Lower lobe of right lung (tissue), 2 donors: ENCODE measurements around the gene PRAF2. TPM values are rescaled to one million over a fixed set of nuclear protein-coding genes. Genes with fewer than 3 reads are reported as not detected.

Experiments
- ATAC-seq, 2 donors: fragments of 200-7000 bp; cut with Tn5 transposase; one replicate each; pipeline ENCODE4 v1.9.1; 2020 to 2022; ENCODE audit warnings: mild to moderate bottlenecking in 2 of 2, moderate library complexity in 2 of 2
- DNase-seq: peaks from one replicate; pipeline ENCODE4 v3.0.0-alpha.2; 2020
- H3K27ac ChIP-seq: fragments of 200-600 bp; one replicate; pipeline ENCODE4 v1.8.0; 2022
- H3K27me3 ChIP-seq: fragments of 200-600 bp; one replicate; pipeline ENCODE4 v1.8.0; 2022; ENCODE audit warnings: low read depth
- H3K36me3 ChIP-seq: fragments of 200-600 bp; one replicate; pipeline ENCODE4 v1.8.0; 2022; ENCODE audit warnings: mild to moderate bottlenecking
- H3K4me1 ChIP-seq: fragments of 200-600 bp; one replicate; pipeline ENCODE4 v1.8.0; 2022
- H3K4me3 ChIP-seq: fragments of 200-600 bp; one replicate; pipeline ENCODE4 v1.8.0; 2022; ENCODE audit warnings: mild to moderate bottlenecking
- H3K9me3 ChIP-seq: fragments of 200-600 bp; one replicate; pipeline ENCODE4 v1.8.0; 2022
- CTCF ChIP-seq: fragments of 200-600 bp; IDR thresholded peaks from one replicate; pipeline ENCODE4 v1.8.0; 2022; ENCODE audit warnings: antibody characterized with exemption, mild to moderate bottlenecking
- intact Hi-C: fragments of 100-400 bp; cut with DNase I; formaldehyde crosslinking; loops from one replicate; pipeline ENCODE4 v1.11.0; 2022
- long read RNA-seq: library from polyadenylated mRNA; unstranded; transcript quantifications from one replicate; pipeline ENCODE4 v2.0.0, GENCODE V29; 2021
- total RNA-seq: library from RNA; stranded (reverse); fragmentation: NEBNext Ultra II Directional; extraction: Animal tissue kit (Norgen Biotek cat#: 25700); gene quantifications from one replicate; pipeline ENCODE4 v1.2.1, GENCODE V29; 2021
- donor health status: DM: no; HTN: yes; CAD: no; lungs with severe emphysema.

PRAF2 gene
- 17.4 TPM for total RNA-seq
- long read RNA-seq, transcript PRAF2-202 (3 exons, 1,334 nt): major isoform, 13 of 18 reads
- long read RNA-seq, partial matches to known transcripts: 0 of 18 reads
- long read RNA-seq, other reads (novel, unspliced or antisense): 4 of 18 reads

- intact Hi-C loops: no loop called here
- Histone ChIP-seq H3K4me3 (peak within 1 kb of the TSS; percentile 67), H3K27me3 (no peaks in the 10 kb centered on the region), H3K4me1 (peaks cover 13% of the 10 kb centered on the region), H3K27ac (peak within 1 kb of the TSS; percentile 74), H3K36me3 (peaks cover 12% of the 10 kb centered on the region), H3K9me3 (no peaks in the 10 kb centered on the region)
- peak; percentile 96 for DNase-seq
- ATAC-seq: peak; percentile 91 to 94
- TF ChIP-seq CTCF: no peak
These were observed at the start of gene PRAF2 for GRCh38 chrX:49073601-49074575. Gene PRAF2, minus strand, starts transcription at chrX:49074002. Its CDS starts 15 bp downstream, at chrX:49073987.

- Histone ChIP-seq H3K27me3 (no peaks in the 10 kb centered on the region), H3K27ac (no peak overlapping the region), H3K36me3 (peaks cover 26% of the 10 kb centered on the region), H3K4me3 (peak overlapping the region; percentile 77), H3K9me3 (no peaks in the 10 kb centered on the region), H3K4me1 (peaks cover 5% of the 10 kb centered on the region)
- ATAC-seq (no peak), DNase-seq (no peak)
- TF ChIP-seq CTCF: no peak
- intact Hi-C loops: no loop called here
These were observed 48.7 kb upstream of the PRAF2 start for GRCh38 chrX:49122499-49122898.

GRCh38 chrX:49120091-49120490, 46.3 kb upstream of the PRAF2 start:
- intact Hi-C loops: no loop called here
- Histone ChIP-seq H3K4me1 (peaks cover 5% of the 10 kb centered on the region), H3K9me3 (no peaks in the 10 kb centered on the region), H3K27me3 (no peaks in the 10 kb centered on the region), H3K36me3 (peaks cover 47% of the 10 kb centered on the region), H3K4me3 (no peak overlapping the region), H3K27ac (no peak overlapping the region)
- ATAC-seq (no peak), DNase-seq (no peak)
- no peak for TF ChIP-seq CTCF

GRCh38 chrX:49117581-49117980, 43.8 kb upstream of the PRAF2 start:
- no peak for ATAC-seq
- no peak for TF ChIP-seq CTCF
- Histone ChIP-seq H3K36me3 (peaks cover 65% of the 10 kb centered on the region), H3K27ac (no peak overlapping the region), H3K9me3 (no peaks in the 10 kb centered on the region), H3K4me1 (peaks cover 3% of the 10 kb centered on the region), H3K4me3 (no peak overlapping the region), H3K27me3 (no peaks in the 10 kb centered on the region)
- intact Hi-C loops: no loop called here
- DNase-seq: no peak

GRCh38 chrX:49116716-49117115, 42.9 kb upstream of the PRAF2 start:
- H3K4me3 ChIP-seq: no peak overlapping the region
- no peak overlapping the region for H3K27ac ChIP-seq
- intact Hi-C loops: no loop called here
- peaks cover 73% of the 10 kb centered on the region for H3K36me3 ChIP-seq
- H3K4me1 ChIP-seq: no peaks in the 10 kb centered on the region
- DNase-seq (no peak), ATAC-seq (no peak)
- TF ChIP-seq CTCF: no peak
- no peaks in the 10 kb centered on the region for H3K9me3 ChIP-seq
- no peaks in the 10 kb centered on the region for H3K27me3 ChIP-seq
